ENCODE results near the gene DISC1. TPM values are rescaled to one million over a fixed set of nuclear protein-coding genes. Genes with fewer than 3 reads are reported as not detected.
"Not testable (repeated sequence)": the region's sequence is repeated elsewhere in the genome, so short reads cannot be mapped to it uniquely, and the experiment has no call there.

Gene DISC1
- total RNA-seq, 4 donors from 2014 or later = 3.3 to 11.4 (median 4.2) TPM

GRCh38 chr1:231656741-231657140 is 30.2 kb downstream of the DISC1 start:
- TF ChIP-seq CTCF (IDR thresholded peaks at IDR 0.05) (no peak), POLR2A (IDR thresholded peaks at IDR 0.05) (no peak)
- Histone ChIP-seq H3K4me1 (peaks cover 0 to 5% (median 4%) of the 10 kb centered on the region in 3 donors), H3K9me3 (no peaks in the 10 kb centered on the region), H3K36me3 (no peaks in the 10 kb centered on the region), H3K27ac (no peak overlapping the region), H3K27me3 (no peaks in the 10 kb centered on the region), H3K4me3 (no peak overlapping the region)
- DNase-seq = no peak
- 88 to 92% methylated on average over 1 of the region's 1 CpG for WGBS, 2 donors
- intact Hi-C loops (cut with DNase I) = no loop called here

GRCh38 chr1:231658223-231658622 is 31.6 kb downstream of the DISC1 start:
- 92 to 100% methylated on average over 1 of the region's 1 CpG for WGBS, 2 donors
- intact Hi-C loops (cut with DNase I); H3K27ac ChIP-seq; H3K27me3 ChIP-seq; H3K9me3 ChIP-seq; H3K4me1 ChIP-seq; H3K36me3 ChIP-seq; H3K4me3 ChIP-seq; DNase-seq: not testable (repeated sequence)

DNA sequence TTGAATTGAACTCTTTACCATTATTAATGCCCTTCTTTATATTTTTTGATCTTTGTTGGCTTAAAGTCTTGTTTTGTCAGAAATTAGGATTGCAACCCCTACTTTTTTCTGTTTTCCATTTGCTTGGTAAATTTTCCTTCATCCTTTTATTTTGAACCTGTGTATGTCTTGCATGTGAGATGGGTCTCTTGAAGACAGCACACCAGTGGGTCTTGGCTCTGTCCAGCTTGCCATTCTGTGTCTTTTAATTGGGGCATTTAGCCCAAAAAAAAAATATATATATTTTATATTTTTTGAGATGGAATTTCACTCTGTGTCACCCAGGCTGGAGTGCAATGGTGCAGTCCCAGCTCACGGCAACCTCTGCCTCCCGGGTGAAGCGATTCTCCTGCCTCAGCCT is 33.6 kb downstream of the DISC1 start:
- H3K36me3 ChIP-seq = no peaks in the 10 kb centered on the region
- no peaks in the 10 kb centered on the region for H3K27me3 ChIP-seq
- TF ChIP-seq CTCF (IDR thresholded peaks at IDR 0.05) (no peak), POLR2A (IDR thresholded peaks at IDR 0.05) (no peak)
- 82 to 97% methylated on average over 3 of the region's 3 CpGs for WGBS, 2 donors
- no peak for DNase-seq
- peaks cover 0 to 7% (median 0%) of the 10 kb centered on the region in 3 donors for H3K9me3 ChIP-seq
- no peaks in the 10 kb centered on the region for H3K4me1 ChIP-seq
- no peak overlapping the region for H3K4me3 ChIP-seq
- H3K27ac ChIP-seq = no peak overlapping the region
- intact Hi-C loops (cut with DNase I) = no loop called here

DNA sequence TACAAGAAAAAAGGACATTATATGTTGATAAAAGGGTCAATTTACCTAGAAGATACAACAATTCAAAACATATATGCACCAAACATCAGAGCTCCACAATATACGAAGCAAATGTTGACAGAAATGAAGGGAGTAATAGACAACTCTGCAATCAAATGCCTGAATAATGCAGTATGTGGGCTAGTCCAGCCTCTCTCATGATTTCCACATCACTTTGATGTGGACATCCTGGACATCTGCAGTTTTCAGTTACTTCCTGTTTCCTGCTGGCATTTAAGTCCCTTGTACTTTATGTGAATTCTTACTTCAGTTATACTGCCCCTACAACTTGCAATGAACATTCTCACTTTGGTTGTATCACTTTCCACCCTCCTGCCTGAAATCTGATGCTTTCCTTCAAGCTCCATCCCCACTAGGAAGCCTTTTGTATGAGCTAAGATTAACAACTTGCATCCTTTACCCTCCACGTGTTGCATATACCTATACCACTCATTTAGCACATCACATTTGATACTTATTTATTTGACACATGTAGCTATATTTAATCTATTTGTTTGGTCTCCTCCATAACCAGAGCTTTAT is 36.7 kb downstream of the DISC1 start:
- Histone ChIP-seq H3K27me3 (no peaks in the 10 kb centered on the region), H3K9me3 (peaks cover 0 to 7% (median 0%) of the 10 kb centered on the region in 3 donors), H3K4me3 (no peak overlapping the region), H3K4me1 (no peaks in the 10 kb centered on the region), H3K36me3 (no peaks in the 10 kb centered on the region), H3K27ac (no peak overlapping the region)
- WGBS, 2 donors = 81% methylated on average over 2 of the region's 2 CpGs
- TF ChIP-seq POLR2A (IDR thresholded peaks at IDR 0.05) = no peak
- no peak for TF ChIP-seq CTCF (IDR thresholded peaks at IDR 0.05)
- no peak for DNase-seq
- intact Hi-C loops (cut with DNase I) = no loop called here

- no peak for DNase-seq
- no peaks in the 10 kb centered on the region for H3K27me3 ChIP-seq
- H3K36me3 ChIP-seq = no peaks in the 10 kb centered on the region
- 66 to 82% methylated on average over 5 of the region's 5 CpGs for WGBS, 2 donors
- TF ChIP-seq POLR2A (IDR thresholded peaks at IDR 0.05) (no peak), CTCF (IDR thresholded peaks at IDR 0.05) (no peak)
- no peak overlapping the region for H3K27ac ChIP-seq
- peaks cover 0 to 7% (median 0%) of the 10 kb centered on the region in 3 donors for H3K9me3 ChIP-seq
- intact Hi-C loops (cut with DNase I) = no loop called here
- no peak overlapping the region for H3K4me3 ChIP-seq
- no peaks in the 10 kb centered on the region for H3K4me1 ChIP-seq
Observed at GRCh38 chr1:231665101-231665500, 38.5 kb downstream of the DISC1 start.

- no peak overlapping the region for H3K4me3 ChIP-seq
- no peak for TF ChIP-seq CTCF (IDR thresholded peaks at IDR 0.05)
- TF ChIP-seq POLR2A (IDR thresholded peaks at IDR 0.05) = no peak
- H3K4me1 ChIP-seq = no peaks in the 10 kb centered on the region
- H3K27me3 ChIP-seq = no peaks in the 10 kb centered on the region
- DNase-seq = no peak
- H3K36me3 ChIP-seq = no peaks in the 10 kb centered on the region
- WGBS, 2 donors = 86 to 93% methylated on average over 3 of the region's 3 CpGs
- H3K9me3 ChIP-seq = peaks cover 0 to 7% (median 0%) of the 10 kb centered on the region in 3 donors
- no peak overlapping the region for H3K27ac ChIP-seq
- intact Hi-C loops (cut with DNase I) = no loop called here
Observed at GRCh38 chr1:231665726-231666125, 39.1 kb downstream of the DISC1 start.
